A549 treated with AZD2906 at 1 μM for 4 hours (cell line): ENCODE data around the gene ALKBH3. TPM values are rescaled to one million over a fixed set of nuclear protein-coding genes. Genes with fewer than 3 reads are reported as not detected.

Source experiments
- total RNA-seq: library from RNA; stranded (reverse); fragments of 200-300 nt; extraction: Qiagen RNA extraction; gene quantifications from 5 replicates; pipeline ENCODE4 v1.2.3, GENCODE V29; 2022

The ALKBH3 gene
- 24.7 to 29.3 TPM (median 26.8 TPM) in 5 replicates for total RNA-seq

DNA sequence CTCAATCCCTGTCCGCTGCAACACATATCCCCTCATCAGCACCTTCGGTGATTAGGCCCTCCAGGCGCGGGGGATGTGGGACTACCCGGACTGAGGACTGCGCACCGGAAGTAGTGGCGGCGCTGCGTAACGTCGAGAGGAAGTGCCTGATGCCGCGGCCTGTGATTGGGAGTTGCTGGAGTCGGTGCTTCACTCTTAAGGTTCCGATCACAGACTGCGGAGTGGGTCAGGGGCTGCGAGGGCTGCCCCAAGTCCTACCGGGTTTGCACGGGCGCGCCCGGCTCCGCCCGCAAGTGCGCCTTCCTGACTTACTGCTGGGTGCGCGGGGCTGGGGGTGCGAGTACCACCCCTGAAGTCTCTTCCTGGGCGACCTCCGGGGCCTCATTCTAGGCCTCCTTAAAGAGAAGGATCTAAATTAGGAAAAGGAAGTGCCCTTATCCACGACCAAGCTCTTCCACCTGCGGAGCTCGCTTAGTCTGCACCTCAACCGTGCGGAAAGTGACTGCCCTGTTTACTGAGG is at the start of gene ALKBH3:
ALKBH3 (plus strand) TSS at position 192 of the 520 bp plus-strand sequence. CDS start 1,822 bp downstream, outside the sequence.

Other genes starting within 250 kb of the ALKBH3 start
- 62.9 to 72.5 TPM (median 66.2 TPM) in 5 replicates for gene HSD17B12, start 200.1 kb upstream of the ALKBH3 start, total RNA-seq
- gene C11orf96, start 61.8 kb downstream of the ALKBH3 start, total RNA-seq: 1.2 to 5.3 TPM (median 3.6 TPM) in 5 replicates
- not detected in 5 replicates for gene ACCSL, start 167.2 kb downstream of the ALKBH3 start, total RNA-seq
- gene ACCS, start 185.4 kb downstream of the ALKBH3 start, total RNA-seq: 11.6 to 16.8 TPM (median 16.0 TPM) in 5 replicates
- gene EXT2, start 214.8 kb downstream of the ALKBH3 start, total RNA-seq: 54.6 to 63.3 TPM (median 55.3 TPM) in 5 replicates